HEK293T (cell line): ENCODE results near the gene PLCB1.

Experiments used
- CTCF ChIA-PET: fragments of 350-600 bp; formaldehyde crosslinking; extraction: SDS; loops from one replicate; lab custom pipeline; 2021; ENCODE audit warnings: antibody characterized with exemption, inconsistent platforms; lab: Yijun Ruan, JAX
- POLR2A ChIA-PET: fragments of 350-600 bp; formaldehyde crosslinking; extraction: SDS; loops from one replicate; lab custom pipeline; 2020; ENCODE audit warnings: antibody characterized with exemption, inconsistent platforms; lab: Yijun Ruan, JAX
- DNase-seq: peaks from one replicate; pipeline ENCODE4 v3.0.0; 2012; ENCODE audit warnings: mixed read lengths; ENCODE audit errors: extremely low spot score
- ARNT ChIP-seq: fragments of 450-650 bp; IDR thresholded peaks from 2 replicates; pipeline ENCODE4 v1.6.1; 2017; ENCODE audit warnings: mild to moderate bottlenecking
- BHLHE40 ChIP-seq: fragments of 450-650 bp; IDR thresholded peaks from 2 replicates; pipeline ENCODE4 v1.6.1; 2016; ENCODE audit warnings: mild to moderate bottlenecking, moderate library complexity, borderline replicate concordance
- CTBP1 ChIP-seq: fragments of 450-650 bp; IDR thresholded peaks from 2 replicates; pipeline ENCODE4 v1.6.1; 2016; ENCODE audit warnings: borderline replicate concordance
- ELF4 ChIP-seq: fragments of 450-650 bp; IDR thresholded peaks from 2 replicates; pipeline ENCODE4 v1.6.1; 2017; ENCODE audit warnings: antibody characterized with exemption
- FOXA1 ChIP-seq: fragments of 450-650 bp; IDR thresholded peaks from 2 replicates; pipeline ENCODE4 v1.6.1; 2016; ENCODE audit warnings: mild to moderate bottlenecking
- FOXK2 ChIP-seq: fragments of 450-650 bp; IDR thresholded peaks from 2 replicates; pipeline ENCODE4 v1.6.1; 2016; ENCODE audit warnings: mild to moderate bottlenecking
- FOXM1 ChIP-seq: fragments of 450-650 bp; IDR thresholded peaks from 2 replicates; pipeline ENCODE4 v1.6.1; 2017; ENCODE audit warnings: mild to moderate bottlenecking, borderline replicate concordance
- HDGF ChIP-seq: fragments of 450-650 bp; IDR thresholded peaks from 2 replicates; pipeline ENCODE4 v1.6.1; 2017; ENCODE audit warnings: antibody characterized with exemption, borderline replicate concordance
- L3MBTL2 ChIP-seq: fragments of 450-650 bp; conservative IDR thresholded peaks from 2 replicates; pipeline ENCODE4 v1.6.1; 2016; ENCODE audit warnings: mild to moderate bottlenecking
- LEF1 ChIP-seq: fragments of 450-650 bp; IDR thresholded peaks from 2 replicates; pipeline ENCODE4 v1.6.1; 2017; ENCODE audit warnings: mild to moderate bottlenecking, borderline replicate concordance
- NFRKB ChIP-seq: fragments of 450-650 bp; IDR thresholded peaks from 2 replicates; pipeline ENCODE4 v1.6.1; 2016; ENCODE audit warnings: mild to moderate bottlenecking, moderate library complexity
- SP1 ChIP-seq: fragments of 450-650 bp; IDR thresholded peaks from 2 replicates; pipeline ENCODE4 v1.6.1; 2017
- SUZ12 ChIP-seq: fragments of 450-650 bp; IDR thresholded peaks from 2 replicates; pipeline ENCODE4 v1.6.1; 2016; ENCODE audit warnings: mild to moderate bottlenecking
- TARDBP ChIP-seq: fragments of 450-650 bp; IDR thresholded peaks from 2 replicates; pipeline ENCODE4 v1.6.1; 2016
- ZNF384 ChIP-seq: fragments of 450-650 bp; IDR thresholded peaks from 2 replicates; pipeline ENCODE4 v1.6.1; 2016
- TF ChIP-seq, protein P1 (sequence below): fragments of 450-650 bp; IDR thresholded peaks from 2 replicates; pipeline ENCODE4 v1.6.1; 2016

The PLCB1 gene

DNA sequence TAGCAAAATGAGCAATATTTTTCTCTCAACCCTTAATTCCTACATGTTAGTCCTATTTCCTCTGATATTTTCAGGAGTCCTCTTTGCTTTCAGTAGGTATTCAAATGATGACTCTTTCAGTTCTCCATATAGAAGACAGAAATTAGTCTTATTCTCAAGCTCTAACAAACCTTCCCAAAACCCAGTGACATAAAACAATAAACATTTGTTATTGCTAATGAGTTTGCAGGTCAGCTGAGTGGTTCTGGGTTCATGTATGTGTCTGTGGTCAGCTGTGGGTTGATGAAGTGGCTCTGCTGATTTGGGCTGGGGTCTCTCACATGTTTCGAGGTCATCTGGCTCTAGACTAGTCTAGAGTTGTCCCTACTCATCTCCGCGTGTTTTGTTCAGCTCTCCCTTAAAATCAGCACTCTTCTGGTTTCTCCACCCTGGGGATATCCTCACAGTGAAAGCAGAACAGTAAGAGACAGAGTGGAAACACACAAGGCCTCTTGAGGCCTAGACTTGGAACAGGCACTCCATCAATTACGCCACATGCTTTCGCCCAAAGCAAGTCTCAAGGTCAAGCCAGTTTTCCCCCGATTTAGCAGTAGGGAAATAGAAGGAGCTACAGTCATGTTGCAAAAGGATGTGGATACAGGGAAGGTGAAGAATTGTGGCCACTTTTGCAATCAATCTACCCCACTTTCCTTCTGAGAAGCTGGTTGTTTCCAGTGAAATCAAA lies 273.0 kb downstream of the PLCB1 start:
- ChIA-PET POLR2A (no interaction called here), CTCF (no interaction called here)

DNA sequence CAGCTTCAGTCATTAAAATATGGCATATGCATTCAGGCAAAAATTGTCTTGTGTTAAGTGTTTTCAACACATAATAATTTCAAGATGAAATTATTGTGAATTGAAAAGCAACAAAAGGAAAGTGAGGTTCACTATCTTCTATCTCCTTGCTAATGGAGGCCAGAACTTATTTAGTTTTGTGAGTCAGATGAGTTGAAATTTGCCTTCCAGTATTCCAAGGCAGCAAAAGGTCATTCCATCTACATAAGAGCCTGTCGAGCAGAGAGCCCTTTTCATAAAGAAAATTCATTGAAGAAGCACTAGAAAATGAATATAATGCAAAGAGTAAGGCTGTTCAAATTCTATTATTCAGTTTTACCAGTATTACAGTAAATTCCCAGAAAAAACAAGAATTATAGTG lies 274.3 kb downstream of the PLCB1 start:
- ChIA-PET POLR2A (no interaction called here), CTCF (interaction anchor here (0.5 to 0.7 kb wide), 2 partner anchors 8 to 60 kb away, joined by 3 read pairs; no protein-coding TSS in a partner anchor)
- no peak for DNase-seq
- no peak for TF ChIP-seq SUZ12
- TF ChIP-seq ZNF384 = no peak
- TF ChIP-seq ELF4 = no peak
- no peak for TF ChIP-seq LEF1
- TF ChIP-seq TARDBP = no peak
- TF ChIP-seq FOXA1 = no peak
- TF ChIP-seq BHLHE40 = no peak
- no peak for TF ChIP-seq FOXK2
- TF ChIP-seq ARNT = no peak
- TF ChIP-seq, protein P1, sequence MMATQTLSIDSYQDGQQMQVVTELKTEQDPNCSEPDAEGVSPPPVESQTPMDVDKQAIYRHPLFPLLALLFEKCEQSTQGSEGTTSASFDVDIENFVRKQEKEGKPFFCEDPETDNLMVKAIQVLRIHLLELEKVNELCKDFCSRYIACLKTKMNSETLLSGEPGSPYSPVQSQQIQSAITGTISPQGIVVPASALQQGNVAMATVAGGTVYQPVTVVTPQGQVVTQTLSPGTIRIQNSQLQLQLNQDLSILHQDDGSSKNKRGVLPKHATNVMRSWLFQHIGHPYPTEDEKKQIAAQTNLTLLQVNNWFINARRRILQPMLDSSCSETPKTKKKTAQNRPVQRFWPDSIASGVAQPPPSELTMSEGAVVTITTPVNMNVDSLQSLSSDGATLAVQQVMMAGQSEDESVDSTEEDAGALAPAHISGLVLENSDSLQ = no peak
- no peak for TF ChIP-seq NFRKB
- no peak for TF ChIP-seq L3MBTL2

More for the DNA sequence above, 273.0 kb downstream of the PLCB1 start:
- DNase-seq = no peak
- no peak for TF ChIP-seq NFRKB
- no peak for TF ChIP-seq CTBP1
- TF ChIP-seq ARNT = no peak
- no peak for TF ChIP-seq ZNF384
- TF ChIP-seq HDGF = no peak
- no peak for TF ChIP-seq FOXK2
- TF ChIP-seq SP1 = no peak
- no peak for TF ChIP-seq FOXA1
- TF ChIP-seq TARDBP = no peak
- TF ChIP-seq ELF4 = no peak
- no peak for TF ChIP-seq LEF1
- no peak for TF ChIP-seq FOXM1
- no peak for TF ChIP-seq SUZ12
- TF ChIP-seq, protein P1 = no peak
- no peak for TF ChIP-seq L3MBTL2
- TF ChIP-seq BHLHE40 = no peak

DNA sequence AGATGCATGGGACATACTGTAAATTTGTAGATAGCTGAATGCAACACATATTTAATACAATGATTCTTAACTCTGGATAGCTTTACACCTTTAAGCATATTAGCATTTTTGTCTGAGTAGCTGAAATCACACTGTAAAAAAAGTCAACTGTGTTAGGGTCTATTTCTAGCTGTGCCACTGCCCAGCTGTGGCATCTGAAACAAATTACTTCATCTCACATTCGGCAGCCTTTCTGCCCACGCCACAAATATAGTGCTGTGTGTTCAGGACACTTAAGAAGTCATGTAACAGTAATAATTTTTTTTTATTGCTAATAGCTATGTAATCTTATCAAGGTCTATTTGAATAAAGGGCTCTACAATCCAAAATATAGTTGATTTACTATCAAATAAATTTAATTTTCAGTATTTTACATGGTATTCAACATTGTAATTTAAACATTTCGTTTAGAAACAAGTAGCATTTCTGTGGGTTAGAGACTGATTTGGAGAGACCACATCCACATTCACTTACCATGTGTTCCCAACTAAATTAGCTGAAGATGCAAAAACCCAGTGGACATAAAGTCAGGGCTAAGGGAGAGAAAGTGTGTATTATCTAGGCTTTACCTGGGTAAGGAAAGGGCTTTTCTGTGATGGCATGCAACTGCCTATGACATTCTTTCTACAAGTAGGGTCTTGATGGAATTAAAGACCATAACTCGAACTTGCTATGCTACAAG lies 276.7 kb downstream of the PLCB1 start:
- DNase-seq = no peak
- no peak for TF ChIP-seq ELF4
- TF ChIP-seq TARDBP = no peak
- no peak for TF ChIP-seq CTBP1
- TF ChIP-seq L3MBTL2 = no peak
- TF ChIP-seq FOXK2 = no peak
- TF ChIP-seq ARNT = no peak
- TF ChIP-seq LEF1 = no peak
- TF ChIP-seq, protein P1 = no peak
- POLR2A ChIA-PET = no interaction called here
- CTCF ChIA-PET = no interaction called here

DNA sequence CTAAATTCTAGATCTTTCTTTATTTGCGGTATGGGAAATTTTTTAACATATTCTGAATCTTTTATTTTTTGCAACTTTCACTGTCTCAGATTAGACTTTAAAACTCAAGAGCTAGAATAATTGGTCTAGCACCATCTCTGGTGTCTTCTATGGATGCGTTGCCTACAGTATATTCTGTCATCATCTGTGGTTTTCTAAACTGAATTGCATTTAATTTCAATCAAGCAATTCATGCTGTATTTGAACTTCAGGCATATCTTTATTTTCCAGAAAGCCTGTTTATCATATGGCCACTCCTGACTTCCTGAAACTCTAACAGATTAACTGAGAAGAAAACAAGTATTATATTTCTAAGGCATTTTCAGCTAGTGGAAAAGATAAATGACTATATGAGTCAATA lies 281.6 kb downstream of the PLCB1 start:
- CTCF ChIA-PET = no interaction called here
- TF ChIP-seq LEF1 (no peak), L3MBTL2 (no peak), SUZ12 (no peak), FOXA1 (no peak), SP1 (no peak), FOXK2 (no peak), ZNF384 (no peak), ELF4 (no peak), HDGF (no peak), ARNT (no peak), CTBP1 (no peak), FOXM1 (no peak), BHLHE40 (no peak), TARDBP (no peak)
- TF ChIP-seq, protein P1 = no peak
- DNase-seq = no peak
- POLR2A ChIA-PET = no interaction called here

DNA sequence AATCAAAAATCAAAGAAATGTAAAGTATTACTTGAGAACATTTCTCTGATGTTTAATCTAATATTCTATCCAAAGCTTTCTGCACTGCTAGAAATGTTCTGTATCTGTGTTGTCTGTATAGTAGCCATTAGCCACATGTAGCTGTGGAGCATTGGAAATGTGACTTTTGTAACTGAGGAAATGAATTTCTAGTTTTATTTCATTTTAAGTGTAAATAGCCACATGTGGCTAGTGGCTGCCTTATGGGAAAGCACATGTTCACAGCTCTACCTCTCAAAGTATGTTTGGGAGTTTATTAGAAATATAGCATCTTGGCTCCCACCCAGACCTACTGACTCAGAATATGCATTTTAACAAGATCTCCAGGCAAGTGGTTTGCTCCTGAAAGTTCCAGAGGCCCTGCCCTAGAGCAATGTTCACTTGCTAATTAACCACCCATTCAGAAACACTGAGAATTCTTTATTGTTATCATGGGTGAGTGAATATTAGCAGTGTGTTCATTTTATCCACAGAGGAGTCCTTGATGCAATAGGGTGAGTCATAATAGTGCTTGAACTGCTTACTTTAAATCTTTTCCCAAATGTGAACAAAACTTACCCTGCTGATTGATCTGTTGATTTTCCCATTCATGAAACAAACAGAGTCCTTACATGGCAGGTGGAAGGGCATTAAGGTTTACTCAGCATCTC lies 282.7 kb downstream of the PLCB1 start:
- DNase-seq = no peak
- CTCF ChIA-PET = interaction anchor here (0.5 kb wide), 1 partner anchor 9 kb away, joined by 3 read pairs; no protein-coding TSS in a partner anchor
- TF ChIP-seq TARDBP = no peak
- no peak for TF ChIP-seq SUZ12
- no peak for TF ChIP-seq FOXM1
- TF ChIP-seq ELF4 = no peak
- no peak for TF ChIP-seq NFRKB
- TF ChIP-seq L3MBTL2 = no peak
- TF ChIP-seq CTBP1 = no peak
- no peak for TF ChIP-seq SP1
- POLR2A ChIA-PET = no interaction called here
